IPS DF 4.7 (cell line): ENCODE measurements around the gene CFAP161.
"Not testable (repeated sequence)": the region's sequence is repeated elsewhere in the genome, so short reads cannot be mapped to it uniquely, and the experiment has no call there.

Source experiments
- DNase-seq: peaks from one replicate; pipeline ENCODE4 v3.0.0-alpha.2; 2013; ENCODE audit warnings: low spot score; ENCODE audit errors: extremely low read depth

Gene CFAP161

DNA sequence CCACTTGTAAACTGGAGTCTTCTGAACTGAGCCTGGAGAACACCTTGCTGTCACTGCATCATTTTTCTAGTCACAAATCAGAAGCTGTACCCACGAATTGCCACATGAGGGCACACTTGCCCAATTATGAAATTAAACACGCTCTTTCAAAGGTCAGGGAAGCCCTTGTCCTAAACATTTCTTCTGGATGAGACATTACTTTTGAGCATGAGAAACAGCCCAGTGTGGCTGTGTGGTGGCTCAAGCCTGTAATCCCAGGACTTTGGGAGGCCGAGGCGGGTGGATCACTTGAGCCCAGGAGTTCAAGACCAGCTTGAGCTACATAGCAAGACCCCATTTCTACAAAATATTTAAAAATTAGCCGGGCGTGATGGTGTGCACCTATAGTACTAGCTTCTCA is 27.5 kb upstream of the CFAP161 start:
- DNase-seq = no peak

DNA sequence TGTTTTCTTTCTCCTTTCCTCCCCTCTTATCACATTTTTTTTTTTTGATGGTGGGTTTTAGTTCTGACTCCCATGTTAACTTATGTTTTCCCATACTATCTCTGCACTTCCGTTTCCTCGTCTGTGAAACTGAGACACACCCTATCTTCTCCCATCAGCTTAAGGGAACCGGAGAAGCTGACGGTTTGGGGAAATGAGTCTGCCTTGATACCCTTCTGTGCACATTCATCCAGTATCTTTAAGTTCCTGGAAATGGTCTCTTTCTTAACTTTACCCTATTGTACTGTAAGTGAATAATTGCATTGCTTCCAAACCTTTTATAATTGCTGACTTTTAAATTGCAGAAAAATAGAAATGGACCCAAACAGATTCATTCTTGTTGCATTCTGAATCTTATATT is 26.2 kb upstream of the CFAP161 start:
- no peak for DNase-seq

DNA sequence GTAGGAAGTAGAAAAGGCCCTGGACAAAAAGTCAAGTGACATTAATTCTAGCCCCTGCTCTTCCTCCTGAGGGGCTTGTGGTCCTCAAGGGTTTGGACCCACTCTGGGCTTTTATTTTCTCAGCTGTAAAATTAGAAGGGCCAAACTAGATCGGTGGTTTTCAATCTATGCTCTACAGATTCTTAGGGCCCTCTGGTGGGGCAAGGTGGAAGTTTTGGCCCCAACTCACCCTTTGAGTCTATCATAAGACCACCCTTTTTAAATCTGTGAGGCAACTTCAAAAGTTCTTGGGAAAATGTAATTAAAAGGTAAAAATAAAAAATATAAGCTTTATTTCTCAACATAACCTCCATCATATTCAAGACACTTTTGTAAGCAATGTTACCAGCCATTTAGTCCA is 25.6 kb upstream of the CFAP161 start:
- no peak for DNase-seq

DNA sequence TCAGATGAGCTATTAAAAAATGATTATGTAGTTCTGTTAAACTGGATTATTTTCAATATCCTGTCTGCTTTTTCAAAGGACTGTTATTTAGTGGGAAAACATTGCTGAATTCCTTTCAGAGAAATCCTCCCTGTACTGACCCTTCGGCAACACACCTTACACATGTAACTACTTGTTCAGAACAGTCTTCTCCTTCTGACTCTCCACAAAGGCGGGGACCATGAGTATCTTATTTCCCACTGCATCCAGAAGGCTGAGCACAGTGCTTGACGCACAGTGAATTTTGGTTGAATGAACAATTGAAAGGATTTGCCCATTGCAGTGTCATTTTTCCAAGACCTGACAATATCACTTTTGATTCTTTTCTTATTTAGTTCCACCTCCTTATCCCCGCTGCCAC is 23.1 kb upstream of the CFAP161 start:
- DNase-seq = no peak

DNA sequence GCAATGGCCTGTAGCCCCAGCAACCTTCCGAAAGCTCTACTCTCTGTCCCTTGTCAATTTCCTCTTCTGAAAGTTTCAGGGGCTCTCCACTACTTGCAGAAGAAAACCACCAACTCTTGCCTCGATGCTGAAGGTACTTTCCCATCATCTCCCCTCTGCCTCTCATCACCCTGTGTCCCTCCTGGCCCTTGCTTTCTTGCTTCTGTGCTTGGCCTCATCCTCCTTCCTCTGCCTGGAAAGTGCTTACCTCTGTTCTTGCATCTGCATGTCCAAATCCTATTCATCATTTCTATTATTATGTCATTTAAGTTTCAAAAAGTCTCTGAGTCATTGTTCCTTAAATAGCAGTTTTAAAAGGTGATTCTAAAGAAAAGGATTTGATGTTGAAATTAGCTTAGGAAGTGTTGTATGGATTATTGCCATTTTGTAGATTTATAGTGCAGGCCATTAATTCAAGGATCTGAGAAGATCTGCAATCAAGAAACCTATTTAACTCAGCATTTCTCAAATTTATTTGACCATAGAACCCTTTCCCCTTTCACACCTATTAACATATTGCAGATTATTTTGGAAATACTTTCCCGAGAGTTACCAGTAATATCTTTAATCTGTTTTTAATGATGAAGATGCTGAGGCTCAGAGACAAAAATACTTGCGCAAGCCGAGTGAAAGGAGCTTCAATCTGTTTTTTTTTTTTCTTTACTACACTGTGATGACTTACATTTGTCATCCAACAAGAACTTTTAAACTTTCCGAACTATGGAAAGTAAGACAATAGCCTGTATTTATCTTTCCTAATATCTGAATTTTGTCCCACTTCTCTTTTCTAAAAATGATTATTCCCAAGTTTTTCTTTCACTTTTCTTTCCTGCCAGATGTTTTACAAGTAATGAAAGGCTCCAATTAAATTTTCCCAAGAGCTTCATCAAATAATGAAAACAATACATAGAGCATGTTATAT is 22.3 kb upstream of the CFAP161 start:
- no peak for DNase-seq

DNA sequence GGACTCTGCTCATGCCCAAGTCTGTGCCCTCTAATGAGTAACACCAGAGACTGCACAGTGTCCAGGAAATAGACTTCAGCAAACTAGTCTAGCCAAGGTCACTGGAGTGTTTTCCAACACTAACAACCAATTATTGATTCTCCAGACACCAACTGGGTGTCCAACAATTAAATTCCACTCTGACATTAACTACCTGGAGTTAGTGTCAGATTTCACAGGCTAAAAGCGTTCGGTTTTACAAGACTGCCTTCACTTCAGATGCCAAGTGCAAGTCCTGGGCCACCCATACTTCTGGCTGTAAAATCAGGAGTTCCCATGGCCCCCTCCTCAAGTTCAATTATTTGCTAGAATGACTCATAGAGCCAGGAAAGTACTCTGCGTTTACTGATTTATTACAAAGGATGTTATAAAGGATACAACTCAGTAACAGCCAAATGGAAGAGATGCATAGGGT is 20.8 kb upstream of the CFAP161 start:
- DNase-seq = no peak

DNA sequence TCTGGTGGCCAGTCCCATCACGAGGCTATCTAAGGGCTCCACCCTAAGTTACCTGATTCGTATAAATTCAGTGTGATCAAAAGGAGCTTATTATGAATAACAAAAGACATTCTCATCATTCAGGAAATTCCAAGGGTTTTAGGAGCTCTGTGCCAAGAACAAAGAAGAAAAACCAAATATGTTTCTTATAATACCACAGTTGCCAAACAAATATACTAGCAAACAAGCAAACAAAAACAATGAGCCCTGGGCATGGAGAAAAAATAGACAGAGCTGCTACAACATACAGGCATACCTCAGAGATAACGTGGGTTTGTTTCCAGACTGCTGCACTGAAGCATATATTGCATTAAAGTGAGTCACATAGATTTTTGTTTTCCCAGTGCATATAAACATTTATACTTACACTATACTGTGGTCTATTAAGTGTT is 20.2 kb upstream of the CFAP161 start:
- no peak for DNase-seq

DNA sequence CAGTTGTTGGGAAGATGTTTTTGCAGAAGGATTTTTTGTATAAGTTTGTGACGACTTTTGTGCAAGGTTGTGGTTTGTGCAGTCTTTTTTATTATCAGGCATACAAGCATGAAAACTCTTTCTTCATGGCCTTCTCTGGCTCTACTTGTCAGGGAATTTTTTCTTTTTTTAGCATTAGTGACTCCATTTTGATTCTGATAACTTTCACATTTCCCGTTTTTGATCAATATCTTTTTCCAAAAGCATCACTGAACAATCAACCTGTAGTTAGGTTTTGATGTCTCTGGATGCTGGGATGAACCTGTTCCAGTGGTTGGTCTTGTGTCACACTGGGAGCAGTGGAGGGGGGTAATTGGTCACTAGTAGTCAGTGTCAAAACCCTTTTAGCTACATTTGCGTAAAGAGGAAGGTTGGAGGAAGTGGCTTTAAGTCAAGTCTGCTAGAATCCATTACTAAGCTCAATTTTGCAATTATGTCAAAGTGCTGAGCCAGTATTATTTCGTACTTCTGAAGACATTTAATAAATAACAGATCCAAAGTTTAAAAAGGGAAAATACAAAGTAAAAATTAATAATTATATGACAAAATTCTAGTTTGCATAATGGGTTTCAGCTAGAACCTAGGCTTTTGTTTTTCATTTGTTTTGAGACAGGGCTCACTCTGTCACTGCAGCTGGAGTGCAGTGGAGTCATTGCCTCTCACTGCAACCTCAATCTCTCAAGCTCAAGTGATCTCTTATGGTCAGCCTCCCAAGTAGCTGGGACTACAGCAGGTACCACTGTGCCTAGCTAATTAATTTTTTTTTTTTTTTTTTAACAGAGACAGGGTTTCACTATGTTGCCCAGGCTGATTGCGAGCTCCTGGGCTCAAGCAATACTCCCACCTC is 18.8 kb upstream of the CFAP161 start:
- no peak for DNase-seq

DNA sequence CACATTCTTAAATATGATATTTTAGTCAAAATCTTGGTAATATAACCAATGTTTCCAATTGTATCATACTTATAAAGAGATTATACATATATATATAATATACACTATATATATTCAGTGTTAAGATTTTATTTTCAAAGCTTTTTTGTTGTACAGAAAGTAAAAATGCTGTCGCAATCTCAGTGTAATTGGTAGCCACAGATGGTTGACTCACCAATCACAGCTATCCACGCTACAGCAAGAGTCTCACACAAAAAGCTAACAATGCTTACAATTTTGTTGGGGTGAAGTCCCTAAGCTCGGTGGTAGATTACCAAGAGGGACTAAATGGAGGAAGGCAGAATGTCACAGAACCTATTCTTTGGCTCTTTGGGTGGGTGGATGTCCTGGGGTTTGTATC is 16.9 kb upstream of the CFAP161 start:
- DNase-seq = no peak

DNA sequence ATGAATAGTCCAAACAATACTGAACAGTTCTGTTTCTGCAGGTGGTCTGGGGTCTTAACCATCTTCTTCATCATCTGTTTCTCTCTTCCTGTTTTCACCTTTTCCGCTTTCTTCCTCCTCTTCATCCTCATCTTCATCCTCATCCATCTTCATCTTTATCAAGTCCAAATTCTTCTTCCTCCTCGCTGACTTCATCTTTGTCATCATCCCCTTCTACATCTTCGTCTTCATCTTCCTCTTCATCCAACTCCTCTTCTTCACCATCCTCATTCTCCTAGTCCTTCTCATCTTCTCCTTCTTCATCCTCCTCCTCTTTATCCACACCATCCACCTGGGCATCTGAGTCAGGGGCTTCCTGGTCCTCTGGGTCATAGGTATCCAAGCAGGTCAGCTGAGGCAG is 16.5 kb upstream of the CFAP161 start:
- no peak for DNase-seq

DNA sequence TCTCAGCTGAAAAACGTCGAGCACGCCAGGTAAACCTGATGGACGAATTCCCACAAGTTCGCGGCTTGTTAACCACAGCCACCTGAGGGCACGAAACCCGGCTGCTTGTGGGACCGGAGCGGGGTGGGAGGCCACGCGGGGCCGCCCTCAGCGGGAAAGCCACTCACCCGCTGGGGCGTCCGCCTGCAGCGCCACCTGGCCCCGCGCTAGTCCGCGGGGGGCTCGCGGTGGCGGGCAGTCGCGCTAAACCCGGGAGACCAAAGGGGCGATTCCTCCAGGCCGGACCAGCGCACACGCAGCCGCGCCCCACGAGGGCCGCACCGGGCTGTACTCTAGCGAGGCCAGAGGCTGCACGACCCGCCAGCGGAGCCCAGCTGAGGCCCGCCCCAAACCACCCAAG is 15.7 kb upstream of the CFAP161 start:
- no peak for DNase-seq

DNA sequence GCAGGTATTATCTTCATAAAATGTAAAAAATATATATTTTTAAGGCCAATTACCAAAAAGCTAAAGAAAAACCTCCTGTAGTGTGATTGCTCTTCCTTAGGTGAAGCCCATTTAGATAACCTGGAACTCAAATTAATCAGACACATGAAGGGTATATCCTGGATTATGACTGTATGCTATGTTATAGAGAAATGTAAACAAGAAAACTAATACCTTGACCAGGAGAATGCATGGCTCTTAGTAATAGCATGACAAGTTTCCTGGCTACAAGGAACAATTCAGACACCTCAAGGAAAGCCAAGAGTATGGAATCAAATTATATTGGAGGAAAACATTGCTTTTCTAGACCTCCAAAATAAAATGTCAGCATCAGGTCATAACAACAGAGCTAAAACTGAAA is 14.0 kb upstream of the CFAP161 start:
- DNase-seq = no peak

DNA sequence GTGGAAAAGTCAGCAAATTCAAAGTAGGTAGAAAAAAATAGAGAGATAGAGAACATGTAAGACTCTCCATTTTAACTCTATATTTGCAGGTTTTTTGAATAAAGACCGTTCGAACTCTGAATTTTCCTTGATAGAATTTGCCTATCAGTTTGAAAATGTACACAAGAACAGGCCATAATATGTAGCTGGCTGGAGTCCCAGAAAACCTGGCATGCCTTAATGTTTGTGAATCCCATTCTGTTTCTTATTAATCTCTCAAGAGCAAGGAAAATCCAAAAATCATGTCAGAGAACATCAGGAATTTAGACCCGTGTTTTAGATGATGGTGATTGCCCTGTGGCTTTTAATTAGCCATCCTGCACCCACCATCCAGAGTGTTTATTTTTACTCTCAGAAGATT is 7.2 kb upstream of the CFAP161 start:
- no peak for DNase-seq

DNA sequence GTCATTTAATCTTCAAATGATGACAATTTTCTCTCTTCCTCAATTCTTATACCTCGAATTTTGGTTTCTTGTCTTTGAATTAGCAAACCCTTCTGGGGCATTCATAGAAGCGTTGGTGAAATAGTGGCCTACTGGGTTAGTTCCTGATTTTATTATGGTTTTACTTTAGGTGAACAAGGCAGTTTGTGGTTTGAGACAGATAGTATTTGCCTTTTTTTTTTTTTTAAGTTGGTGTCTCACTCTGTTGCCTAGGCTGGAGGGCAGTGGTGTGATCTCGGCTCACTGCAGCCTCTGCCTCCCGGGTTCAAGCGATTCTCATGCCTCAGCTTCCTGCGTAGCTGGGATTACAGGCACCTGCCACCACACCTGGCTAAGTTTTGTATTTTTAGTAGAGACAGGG is 7.4 kb downstream of the CFAP161 start:
- DNase-seq = not testable (repeated sequence)

DNA sequence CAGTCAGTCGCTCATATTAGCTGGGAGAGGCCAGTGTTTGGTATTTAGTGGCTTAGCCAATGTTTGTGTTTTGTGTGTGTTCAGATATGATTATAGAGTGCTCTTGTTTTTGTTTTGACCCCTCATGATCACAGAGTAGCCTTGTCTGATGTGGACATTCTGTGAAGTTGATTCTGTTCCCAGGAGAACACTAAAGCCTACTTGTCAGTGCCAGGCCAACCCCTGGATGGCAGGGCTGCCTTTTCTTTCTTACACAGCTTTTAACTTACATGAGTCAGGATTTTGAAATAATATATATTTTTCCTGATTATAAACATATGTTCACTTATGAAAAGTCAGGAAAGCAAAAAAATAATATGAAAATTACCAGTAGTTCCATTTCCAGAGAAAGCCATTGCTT is 11.9 kb downstream of the CFAP161 start:
- no peak for DNase-seq

DNA sequence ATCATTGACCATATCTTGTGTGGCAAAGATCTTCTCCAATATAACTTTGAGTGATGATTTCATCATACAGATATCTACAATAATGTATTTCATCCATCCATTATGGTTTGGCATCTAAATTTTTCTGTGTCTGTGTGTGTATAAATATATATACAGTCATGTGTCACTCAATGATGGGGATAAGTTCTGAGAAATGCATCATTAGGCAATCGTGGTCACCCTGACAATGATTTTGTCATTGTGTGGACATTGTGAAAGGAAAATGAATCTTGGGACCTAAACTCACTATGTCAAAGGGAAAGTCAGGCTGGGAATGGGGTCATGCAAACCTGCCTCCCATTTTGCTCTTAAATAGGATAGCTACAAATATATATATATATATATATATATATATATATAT is 12.4 kb downstream of the CFAP161 start:
- DNase-seq = no peak

DNA sequence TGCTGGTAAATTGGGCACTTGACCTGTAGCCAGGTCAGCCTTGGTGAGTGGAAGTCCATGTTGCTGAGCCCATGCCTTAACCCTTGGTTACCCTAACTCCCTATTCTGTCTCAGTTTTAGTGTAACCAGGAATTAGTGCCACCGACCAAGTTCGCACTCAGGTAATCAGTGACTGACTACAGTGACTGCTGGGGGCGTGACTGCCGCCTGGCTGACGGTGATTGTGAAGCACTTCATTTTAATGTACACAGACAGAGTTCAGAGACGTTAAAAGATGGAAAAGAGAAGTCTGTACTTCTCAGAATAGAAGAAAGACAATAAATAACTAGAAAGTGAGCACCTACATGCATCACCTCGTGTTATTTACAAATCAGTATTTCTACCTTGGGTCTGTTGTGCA is 17.3 kb downstream of the CFAP161 start:
- DNase-seq = no peak

DNA sequence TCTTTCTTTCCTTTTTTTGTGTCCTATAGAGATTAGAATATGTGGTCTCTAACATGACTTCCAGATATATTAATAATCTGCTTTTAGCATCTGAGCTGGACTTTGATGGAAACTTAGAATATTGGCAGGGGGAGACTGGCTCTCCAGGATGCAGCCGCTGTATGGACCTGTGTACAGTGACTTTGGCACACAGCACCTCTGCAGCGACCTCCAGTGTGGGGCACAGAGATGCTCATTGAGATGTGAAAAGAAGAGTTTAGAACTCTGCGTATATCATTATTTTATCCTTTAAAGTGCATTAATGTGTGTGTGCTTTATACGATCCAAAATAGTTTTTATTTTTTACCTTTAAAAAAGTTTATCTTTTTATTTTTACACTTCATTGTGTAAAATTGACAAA is 18.3 kb downstream of the CFAP161 start:
- DNase-seq = no peak

DNA sequence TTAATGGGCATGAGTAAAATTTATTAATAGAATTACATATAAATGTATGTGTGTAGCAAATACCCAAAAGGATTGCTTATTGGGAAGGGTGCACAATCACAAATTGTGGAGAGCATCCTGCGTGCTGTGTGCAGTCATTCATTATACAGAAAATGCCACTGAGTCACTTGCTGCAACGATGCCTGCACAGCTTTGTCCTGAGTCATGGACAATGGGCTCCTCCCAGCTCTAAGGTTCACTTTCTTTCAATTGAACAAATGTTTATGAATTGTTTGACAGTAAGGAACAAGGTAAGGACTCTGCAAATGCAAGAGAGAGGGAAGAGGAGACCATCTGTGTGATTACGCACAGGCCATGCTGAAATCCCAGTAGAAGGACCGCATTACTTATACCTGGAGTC is 18.7 kb downstream of the CFAP161 start:
- DNase-seq = no peak

DNA sequence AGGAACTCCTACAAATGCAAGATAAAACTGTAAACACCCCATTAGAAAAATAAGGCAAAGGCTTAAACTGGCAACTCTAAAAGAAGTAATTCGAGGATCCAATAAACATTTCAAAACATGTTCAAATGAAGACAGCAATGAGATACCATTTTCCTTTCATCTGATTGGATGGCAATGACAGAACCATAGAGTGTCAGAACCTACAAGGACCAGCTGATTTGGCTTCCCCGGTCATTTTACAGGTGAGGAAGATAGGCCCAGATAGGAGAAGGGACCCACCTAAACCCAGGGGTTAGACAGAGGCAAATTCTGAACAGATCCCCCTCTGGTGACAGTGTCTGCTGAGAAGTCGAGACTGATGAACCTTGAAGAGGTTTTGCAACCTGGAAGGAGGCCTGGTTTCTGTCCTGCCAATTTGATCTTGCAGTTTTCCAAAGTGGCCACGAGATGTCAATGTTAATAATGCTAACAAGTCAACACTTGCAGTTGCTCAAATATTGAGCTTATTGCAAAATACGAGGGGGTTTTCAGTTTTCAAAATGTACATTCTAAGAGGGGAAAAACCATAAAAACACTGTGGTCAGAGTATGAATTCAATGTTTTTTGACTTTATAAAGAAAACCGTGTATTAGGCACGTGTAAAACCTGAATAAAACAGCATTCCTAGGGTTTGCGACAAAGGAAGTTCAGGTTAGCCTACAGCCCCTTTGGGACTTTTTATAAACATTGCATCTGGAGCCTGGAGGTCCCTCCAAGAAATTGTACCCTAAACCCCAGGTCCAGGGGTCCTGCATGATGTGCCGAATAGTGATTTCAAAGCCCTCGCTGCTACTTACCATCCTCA is 21.5 kb downstream of the CFAP161 start:
- DNase-seq = no peak

DNA sequence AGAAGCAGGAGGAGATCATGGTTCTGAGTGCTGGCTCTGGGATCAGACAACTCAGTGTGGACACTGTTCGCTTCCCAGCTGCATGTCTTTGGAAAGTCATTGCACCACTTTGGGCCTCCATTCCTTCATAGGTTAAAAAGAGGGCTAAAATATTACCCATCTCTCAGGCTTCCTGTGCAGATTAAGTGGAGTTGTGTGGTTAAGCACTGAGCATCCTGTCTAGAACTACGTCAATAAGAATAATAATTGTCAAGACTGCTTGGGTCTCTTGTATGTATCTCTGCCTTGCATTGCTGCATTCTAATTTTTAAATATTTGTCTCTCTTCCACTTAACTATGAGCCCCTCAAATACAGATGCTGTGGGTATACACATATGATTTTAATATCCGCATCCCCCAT is 22.3 kb downstream of the CFAP161 start:
- no peak for DNase-seq
